Transverse colon (tissue), 4 donors: ENCODE measurements around the gene GSTA4. TPM values are rescaled to one million over a fixed set of nuclear protein-coding genes. Genes with fewer than 3 reads are reported as not detected.
"Not testable (repeated sequence)": the region's sequence is repeated elsewhere in the genome, so short reads cannot be mapped to it uniquely, and the experiment has no call there.

Source experiments
- DNase-seq: peaks from one replicate; pipeline ENCODE4 v3.0.0-alpha.2; 2019
- H3K27ac ChIP-seq, 4 donors: fragments of 200-600 bp; sonication (generic); 2 replicates each; pipeline ENCODE4 v1.5.1; 2016 to 2018; ENCODE audit warnings: inconsistent platforms in 4 of 4
- H3K27me3 ChIP-seq: fragments of 200-600 bp; sonication (generic); 2 replicates; pipeline ENCODE4 v1.5.1; 2017; ENCODE audit warnings: inconsistent platforms
- H3K36me3 ChIP-seq, 4 donors: fragments of 200-600 bp; sonication (generic); 2 replicates each; pipeline ENCODE4 v1.5.1; 2017 to 2019; ENCODE audit warnings: inconsistent platforms in 4 of 4
- H3K4me1 ChIP-seq, 4 donors: fragments of 200-600 bp; sonication (generic); 2 replicates each; pipeline ENCODE4 v1.5.1; 2017 to 2020; ENCODE audit warnings: inconsistent platforms in 4 of 4
- H3K4me3 ChIP-seq, 4 donors: fragments of 200-600 bp; sonication (generic); 1 replicate in 1 of 4; 2 replicates in 3 of 4; pipeline versions ENCODE4 v1.5.1 to v1.6.1; 2017 to 2019; ENCODE audit warnings: inconsistent platforms in 4 of 4
- H3K9me3 ChIP-seq, 2 donors: fragments of 200-600 bp; sonication (generic); 2 replicates each; pipeline ENCODE4 v1.5.1; 2017 to 2019; ENCODE audit warnings: inconsistent platforms in 2 of 2
- EP300 ChIP-seq: sonication (generic); formaldehyde crosslinking; IDR thresholded peaks from one replicate; pipeline ENCODE4 v1.6.1; 2017; ENCODE audit warnings: antibody characterized with exemption, low read depth
- POLR2A ChIP-seq: fragments of 450-650 bp; IDR thresholded peaks from one replicate; pipeline ENCODE4 v1.6.1; 2016; ENCODE audit warnings: antibody characterized with exemption, mild to moderate bottlenecking, moderate library complexity
- POLR2AphosphoS5 ChIP-seq, 3 donors: sonication (generic); formaldehyde crosslinking; IDR thresholded peaks; one replicate each; pipeline ENCODE4 v1.6.1; 2016; ENCODE audit warnings: antibody characterized with exemption in 3 of 3
- WGBS, 2 donors: methylation state at CpG; one replicate each; pipeline ENCODE4 v1.1.5; 2018; ENCODE audit warnings: low coverage in 1 of 2; 5-methylcytosine and 5-hydroxymethylcytosine counted together
- in situ Hi-C, 4 donors: fragments of 200-750 bp; cut with MboI; loops; one replicate each; pipeline versions ENCODE4 v1.15.0 to v1.15.1; 2017; ENCODE audit warnings: low sequenced_read_pairs in 3 of 4, low pct_ligation_motif_present in 1 of 4, low pct_unique_long_range_greater_than_20kb in 1 of 4
- intact Hi-C: fragments of 100-400 bp; cut with DNase I; formaldehyde crosslinking; loops from one replicate; pipeline ENCODE4 v1.15.1; 2023; ENCODE audit warnings: low total_unique reads
- total RNA-seq, 4 donors: library from RNA; depleted of rRNA; stranded (reverse); fragments of >200 nt; gene quantifications; one replicate each; pipeline ENCODE4 v1.1.0, GENCODE V29; 2016
- TF ChIP-seq, protein P1 (sequence below), 5 experiments: fragments of 200-600 bp in 3 of 5; fragments of 450-650 bp in 2 of 5; sonication (generic) in 3 of 5; IDR thresholded peaks; 1 replicate in 2 of 5; 2 replicates in 3 of 5; pipeline ENCODE4 v1.5.1; 2016 to 2017; ENCODE audit warnings: antibody characterized with exemption in 5 of 5, inconsistent platforms in 3 of 5, mild to moderate bottlenecking in 2 of 5, moderate library complexity in 1 of 5

GSTA4 gene
- total RNA-seq, 4 donors from 2014 or later = 1.5 to 47.4 (median 11.2) TPM

DNA sequence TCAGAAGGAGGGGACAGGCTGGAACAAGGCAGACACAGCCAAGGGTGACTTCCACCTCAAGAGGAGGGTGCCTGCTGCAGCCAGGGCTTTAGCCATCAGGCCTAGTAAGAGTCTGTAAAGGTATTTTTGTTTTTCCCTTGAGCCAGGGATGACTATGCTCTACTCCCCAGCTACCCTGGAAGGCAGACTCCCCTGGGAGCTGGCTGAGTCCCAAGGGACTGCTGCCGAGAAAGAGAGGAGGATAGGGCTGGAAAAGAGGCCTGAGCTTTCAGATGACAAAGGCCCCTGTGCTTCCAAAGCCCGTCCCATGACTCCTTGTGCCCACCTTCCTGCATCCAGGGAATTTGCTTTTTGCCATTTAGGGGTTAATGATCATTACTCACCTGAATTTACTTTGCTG, 14.0 kb upstream of the GSTA4 start:
- intact Hi-C loops = no loop called here
- WGBS, 2 donors = 67 to 88% methylated on average over 1 to 2 of the region's 2 CpGs
- H3K4me3 ChIP-seq = no peak overlapping the region
- H3K27ac ChIP-seq = no peak overlapping the region
- no peaks in the 10 kb centered on the region for H3K27me3 ChIP-seq
- TF ChIP-seq EP300 (no peak), POLR2A (no peak), POLR2AphosphoS5 (IDR thresholded peaks at IDR 0.05) (no peak)
- TF ChIP-seq, protein P1, sequence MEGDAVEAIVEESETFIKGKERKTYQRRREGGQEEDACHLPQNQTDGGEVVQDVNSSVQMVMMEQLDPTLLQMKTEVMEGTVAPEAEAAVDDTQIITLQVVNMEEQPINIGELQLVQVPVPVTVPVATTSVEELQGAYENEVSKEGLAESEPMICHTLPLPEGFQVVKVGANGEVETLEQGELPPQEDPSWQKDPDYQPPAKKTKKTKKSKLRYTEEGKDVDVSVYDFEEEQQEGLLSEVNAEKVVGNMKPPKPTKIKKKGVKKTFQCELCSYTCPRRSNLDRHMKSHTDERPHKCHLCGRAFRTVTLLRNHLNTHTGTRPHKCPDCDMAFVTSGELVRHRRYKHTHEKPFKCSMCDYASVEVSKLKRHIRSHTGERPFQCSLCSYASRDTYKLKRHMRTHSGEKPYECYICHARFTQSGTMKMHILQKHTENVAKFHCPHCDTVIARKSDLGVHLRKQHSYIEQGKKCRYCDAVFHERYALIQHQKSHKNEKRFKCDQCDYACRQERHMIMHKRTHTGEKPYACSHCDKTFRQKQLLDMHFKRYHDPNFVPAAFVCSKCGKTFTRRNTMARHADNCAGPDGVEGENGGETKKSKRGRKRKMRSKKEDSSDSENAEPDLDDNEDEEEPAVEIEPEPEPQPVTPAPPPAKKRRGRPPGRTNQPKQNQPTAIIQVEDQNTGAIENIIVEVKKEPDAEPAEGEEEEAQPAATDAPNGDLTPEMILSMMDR (IDR thresholded peaks at IDR 0.05) = no peak
- H3K36me3 ChIP-seq = peaks cover 0 to 91% (median 42%) of the 10 kb centered on the region in 4 donors
- H3K9me3 ChIP-seq = no peaks in the 10 kb centered on the region
- in situ Hi-C loops = no loop called here
- H3K4me1 ChIP-seq = peaks cover 0 to 6% (median under 1%) of the 10 kb centered on the region in 4 donors
- no peak for DNase-seq

DNA sequence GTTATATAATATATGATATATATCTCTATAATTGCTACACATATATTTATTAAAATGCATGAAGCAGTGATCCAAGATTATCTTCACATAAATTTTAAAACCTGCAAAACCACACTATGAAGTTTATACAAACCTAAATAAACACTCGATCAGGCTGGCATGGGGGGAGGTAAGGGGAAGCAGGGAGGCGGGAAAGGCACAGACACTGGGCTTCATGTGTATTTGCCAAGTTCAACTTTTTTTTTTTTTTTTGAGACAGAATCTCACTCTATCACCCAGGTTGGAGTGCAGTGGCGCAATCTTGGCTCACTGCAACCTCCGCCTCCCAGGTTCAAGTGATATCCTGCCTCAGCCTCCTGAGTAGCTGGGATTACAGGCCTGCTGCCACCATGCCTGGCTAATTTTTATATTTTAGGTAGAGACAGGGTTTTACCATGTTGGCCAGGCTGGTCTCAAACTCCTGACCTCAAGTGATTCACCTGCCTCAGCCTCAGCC, 13.2 kb upstream of the GSTA4 start:
- 95 to 97% methylated on average over 2 to 4 of the region's 4 CpGs for WGBS, 2 donors
- in situ Hi-C loops, DNase-seq, intact Hi-C loops, H3K4me3 ChIP-seq, H3K27me3 ChIP-seq, H3K4me1 ChIP-seq, H3K9me3 ChIP-seq, H3K27ac ChIP-seq: not testable (repeated sequence)
- H3K36me3 ChIP-seq = peaks cover 0 to 91% (median 40%) of the 10 kb centered on the region in 4 donors

DNA sequence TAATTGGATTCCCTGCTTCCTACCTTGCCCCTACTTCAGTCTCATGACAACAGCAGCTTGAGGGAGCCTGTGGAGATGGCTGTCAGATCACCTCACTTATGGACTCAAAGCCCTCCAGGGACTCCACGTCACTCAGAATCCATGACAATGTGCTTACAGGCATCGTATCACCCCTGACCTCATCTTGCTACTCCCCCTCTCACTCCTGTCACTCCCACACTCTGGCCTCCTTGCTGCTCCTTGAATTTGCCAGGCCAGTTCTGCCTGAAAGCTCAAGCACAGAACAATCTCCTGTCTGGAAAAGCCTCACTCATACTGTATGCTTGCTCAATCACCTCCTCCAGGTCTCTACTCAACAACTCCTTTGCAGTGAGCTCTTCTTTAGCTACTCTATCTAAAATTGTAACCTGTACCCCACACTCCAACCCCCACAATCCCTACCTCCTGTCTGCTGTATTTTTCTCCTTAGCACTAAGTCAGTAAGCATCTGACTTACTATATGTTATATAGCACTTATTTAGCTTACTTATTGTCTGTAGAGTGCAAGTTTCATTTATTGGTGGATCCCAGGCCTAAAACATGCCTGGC, 10.7 kb upstream of the GSTA4 start:
- Histone ChIP-seq H3K27me3 (no peaks in the 10 kb centered on the region), H3K36me3 (peaks cover 0 to 68% (median 27%) of the 10 kb centered on the region in 4 donors), H3K27ac (no peak overlapping the region), H3K9me3 (no peaks in the 10 kb centered on the region), H3K4me3 (no peak overlapping the region), H3K4me1 (no peaks in the 10 kb centered on the region)
- TF ChIP-seq EP300 (no peak), POLR2AphosphoS5 (IDR thresholded peaks at IDR 0.05) (no peak), POLR2A (no peak)
- TF ChIP-seq, protein P1 (IDR thresholded peaks at IDR 0.05) = no peak
- DNase-seq = no peak
- intact Hi-C loops (no loop called here), in situ Hi-C loops (no loop called here)
- WGBS, 2 donors = 60 to 98% methylated on average over 1 to 2 of the region's 2 CpGs

DNA sequence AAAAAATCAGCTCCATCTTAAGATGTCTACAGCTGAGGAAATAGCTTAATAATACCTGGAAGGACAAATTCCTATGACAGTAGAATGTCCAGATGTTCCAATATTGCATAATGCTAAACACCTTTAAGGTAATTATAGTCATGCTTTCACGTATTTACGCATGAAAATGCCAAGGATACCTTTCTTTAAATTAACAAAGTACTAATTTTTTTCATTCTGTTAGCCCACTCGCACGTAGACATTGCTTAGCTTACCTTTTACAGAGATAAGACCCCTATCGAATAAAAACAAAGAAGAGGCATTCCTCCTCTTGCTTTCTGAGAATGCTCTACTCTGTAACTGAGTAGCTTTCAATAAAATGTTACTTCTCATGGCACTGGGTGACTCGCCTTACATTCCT, 4.4 kb upstream of the GSTA4 start:
- in situ Hi-C loops (loop anchor here in 2 of 4 donors (10.0 kb wide), 1 partner anchor 55 kb away; no protein-coding TSS in a partner anchor), intact Hi-C loops (loop anchor here (5.0 to 10.0 kb wide), 2 partner anchors 355 to 538 kb away; no protein-coding TSS in a partner anchor)
- no peaks in the 10 kb centered on the region for H3K9me3 ChIP-seq
- no peak overlapping the region for H3K27ac ChIP-seq
- no peak overlapping the region for H3K4me3 ChIP-seq
- peaks cover 0 to 8% (median 3%) of the 10 kb centered on the region in 4 donors for H3K36me3 ChIP-seq
- H3K27me3 ChIP-seq = no peaks in the 10 kb centered on the region
- no peak for TF ChIP-seq POLR2A
- no peak for TF ChIP-seq POLR2AphosphoS5 (IDR thresholded peaks at IDR 0.05)
- TF ChIP-seq, protein P1 (IDR thresholded peaks at IDR 0.05) = no peak
- TF ChIP-seq EP300 = no peak
- H3K4me1 ChIP-seq = peaks cover 7 to 12% (median 8%) of the 10 kb centered on the region in 4 donors
- no peak for DNase-seq
- 87 to 89% methylated on average over 6 of the region's 6 CpGs for WGBS, 2 donors
